Suprapubic skin (tissue), 3 donors: ENCODE data around the gene ZNF507.

Source experiments
- CTCF ChIP-seq, 2 donors: fragments of 200-600 bp in 1 of 2; fragments of 450-650 bp in 1 of 2; sonication (generic) in 1 of 2; IDR thresholded peaks; one replicate each; pipeline ENCODE4 v1.5.1; 2016 to 2019; ENCODE audit warnings: antibody characterized with exemption in 2 of 2, mild to moderate bottlenecking in 1 of 2, moderate library complexity in 1 of 2
- POLR2A ChIP-seq, 2 donors: fragments of 450-650 bp; IDR thresholded peaks; one replicate each; pipeline ENCODE4 v1.6.1; 2017; ENCODE audit warnings: antibody characterized with exemption in 2 of 2, mild to moderate bottlenecking in 2 of 2, moderate library complexity in 2 of 2

DNA sequence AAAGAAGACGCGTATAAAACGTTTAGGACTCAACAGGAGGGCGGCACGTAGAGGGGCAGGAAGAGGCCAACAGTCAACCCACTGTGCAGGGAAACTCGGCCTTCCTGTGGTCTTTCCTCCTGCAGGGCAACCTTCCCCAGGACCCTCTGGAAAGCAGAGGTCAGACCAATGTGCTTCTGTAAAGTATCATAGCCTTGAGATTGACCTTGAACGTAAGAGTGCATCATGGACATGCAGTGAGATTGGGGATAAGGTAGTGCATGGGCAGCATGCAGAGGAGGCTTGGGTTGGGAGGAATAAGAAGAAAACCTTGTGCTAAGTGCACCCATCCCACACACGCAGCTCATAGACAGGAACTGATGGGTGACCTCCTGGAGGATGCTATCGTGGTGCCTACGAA, 34.0 kb upstream of the ZNF507 start:
- TF ChIP-seq CTCF (IDR thresholded peaks at IDR 0.05) (no peak), POLR2A (IDR thresholded peaks at IDR 0.05) (no peak)
